Thyroid gland (tissue), 4 donors: ENCODE measurements around the gene UBE2L3. TPM values are rescaled to one million over a fixed set of nuclear protein-coding genes. Genes with fewer than 3 reads are reported as not detected.

Experiments
- DNase-seq, 2 donors: peaks; one replicate each; pipeline ENCODE4 v3.0.0-alpha.2; 2019
- H3K27ac ChIP-seq, 3 donors: fragments of 200-600 bp; sonication (generic); 1 replicate in 2 of 3; 2 replicates in 1 of 3; pipeline ENCODE4 v1.5.1; 2016 to 2019; ENCODE audit warnings: mild to moderate bottlenecking in 1 of 3, moderate library complexity in 1 of 3
- H3K27me3 ChIP-seq: fragments of 200-600 bp; sonication (generic); one replicate; pipeline ENCODE4 v1.5.1; 2019
- H3K36me3 ChIP-seq, 2 donors: fragments of 200-600 bp; sonication (generic); one replicate each; pipeline ENCODE4 v1.5.1; 2016 to 2019
- H3K4me1 ChIP-seq, 2 donors: fragments of 200-600 bp; sonication (generic); one replicate each; pipeline ENCODE4 v1.5.1; 2017 to 2019
- H3K4me3 ChIP-seq, 3 donors: fragments of 200-600 bp; sonication (generic); replicated peaks in 1 of 3; 1 replicate in 2 of 3; 2 replicates in 1 of 3; pipeline ENCODE4 v1.5.1; 2016; ENCODE audit warnings: mild to moderate bottlenecking in 1 of 3
- H3K9me3 ChIP-seq: fragments of 200-600 bp; sonication (generic); one replicate; pipeline ENCODE4 v1.5.1; 2017
- POLR2A ChIP-seq, 2 donors: fragments of 450-650 bp; IDR thresholded peaks; one replicate each; pipeline ENCODE4 v1.6.1; 2017; ENCODE audit warnings: antibody characterized with exemption in 2 of 2, mild to moderate bottlenecking in 2 of 2, moderate library complexity in 1 of 2
- WGBS, 2 donors: methylation state at CpG; one replicate each; pipeline ENCODE4 v1.1.5; 2017; 5-methylcytosine and 5-hydroxymethylcytosine counted together
- intact Hi-C: fragments of 100-400 bp; cut with DNase I; formaldehyde crosslinking; loops from one replicate; pipeline ENCODE4 v1.15.1; 2023
- total RNA-seq, 4 donors: library from RNA; depleted of rRNA; stranded (reverse); fragments of >200 nt; gene quantifications; one replicate each; pipeline ENCODE4 v1.2.3, GENCODE V29; 2016
- TF ChIP-seq, protein P1 (sequence below), 6 experiments: fragments of 200-600 bp in 3 of 6; fragments of 450-650 bp in 3 of 6; sonication (generic) in 3 of 6; IDR thresholded peaks; one replicate each; pipeline ENCODE4 v1.5.1; 2016 to 2019; ENCODE audit warnings: antibody characterized with exemption in 6 of 6, mild to moderate bottlenecking in 2 of 6, inconsistent platforms in 1 of 6, moderate library complexity in 1 of 6

The UBE2L3 gene
- total RNA-seq, 4 donors from 2014 or later, result 38.2 to 61.9 (median 47.5) TPM

DNA sequence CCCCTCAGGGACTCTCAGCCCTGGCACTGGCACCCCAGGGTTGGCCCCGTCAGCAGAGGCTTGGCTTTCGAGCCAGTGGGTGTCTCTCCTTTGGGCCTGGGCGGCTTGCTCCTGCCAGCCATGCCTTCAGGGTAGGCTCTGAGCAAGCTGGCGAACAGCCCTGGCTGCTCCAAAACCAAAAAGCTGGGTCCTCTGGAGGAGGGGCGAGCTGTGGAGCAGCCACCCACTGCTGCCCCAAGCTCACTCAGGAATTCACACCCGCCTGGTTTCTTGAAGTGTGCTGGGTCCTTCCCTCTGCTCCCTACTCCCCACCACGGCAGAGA, 56.1 kb downstream of the UBE2L3 start:
- Histone ChIP-seq H3K27ac (no peak overlapping the region), H3K4me1 (peaks cover 4 to 17% of the 10 kb centered on the region in 2 donors), H3K36me3 (peaks cover 3% of the 10 kb centered on the region in 2 donors)

DNA sequence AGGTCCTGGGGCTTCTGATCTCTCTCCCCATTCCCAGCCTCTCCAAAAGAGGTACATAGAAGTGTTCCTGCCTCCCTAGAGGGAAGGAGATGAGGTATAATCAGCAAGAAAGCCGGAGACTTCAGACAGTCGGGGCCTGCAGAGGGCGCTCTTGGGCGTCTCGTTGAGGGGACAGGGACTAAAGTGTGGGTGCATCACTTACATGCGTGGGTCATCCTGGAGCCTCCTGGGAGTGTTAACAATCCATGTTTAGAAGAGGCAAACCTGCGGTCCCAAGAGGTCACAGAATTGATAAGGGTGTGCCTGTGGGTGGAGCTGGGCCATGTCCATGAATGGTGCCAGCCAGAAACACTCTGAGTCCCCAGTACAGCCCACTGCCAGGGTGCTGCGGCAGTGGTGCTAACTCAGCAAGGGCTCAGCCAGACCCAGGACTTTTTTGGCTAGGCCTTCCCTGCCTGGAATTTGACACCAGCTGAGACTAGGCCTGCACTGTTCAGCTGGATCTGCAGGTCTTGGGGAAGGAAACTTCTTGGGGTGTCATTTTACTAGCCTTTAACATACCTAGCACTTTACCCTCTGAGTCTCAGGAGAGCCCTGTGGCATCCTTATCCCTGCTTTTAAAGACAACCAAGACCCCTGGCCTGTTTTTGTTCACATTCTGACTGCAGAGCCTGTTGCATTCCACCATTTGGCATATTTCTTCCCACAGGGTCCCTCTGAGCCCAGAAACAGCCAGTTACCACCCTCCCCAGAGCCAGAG, 56.8 kb downstream of the UBE2L3 start:
- intact Hi-C loops, result no loop called here
- TF ChIP-seq, protein P1, sequence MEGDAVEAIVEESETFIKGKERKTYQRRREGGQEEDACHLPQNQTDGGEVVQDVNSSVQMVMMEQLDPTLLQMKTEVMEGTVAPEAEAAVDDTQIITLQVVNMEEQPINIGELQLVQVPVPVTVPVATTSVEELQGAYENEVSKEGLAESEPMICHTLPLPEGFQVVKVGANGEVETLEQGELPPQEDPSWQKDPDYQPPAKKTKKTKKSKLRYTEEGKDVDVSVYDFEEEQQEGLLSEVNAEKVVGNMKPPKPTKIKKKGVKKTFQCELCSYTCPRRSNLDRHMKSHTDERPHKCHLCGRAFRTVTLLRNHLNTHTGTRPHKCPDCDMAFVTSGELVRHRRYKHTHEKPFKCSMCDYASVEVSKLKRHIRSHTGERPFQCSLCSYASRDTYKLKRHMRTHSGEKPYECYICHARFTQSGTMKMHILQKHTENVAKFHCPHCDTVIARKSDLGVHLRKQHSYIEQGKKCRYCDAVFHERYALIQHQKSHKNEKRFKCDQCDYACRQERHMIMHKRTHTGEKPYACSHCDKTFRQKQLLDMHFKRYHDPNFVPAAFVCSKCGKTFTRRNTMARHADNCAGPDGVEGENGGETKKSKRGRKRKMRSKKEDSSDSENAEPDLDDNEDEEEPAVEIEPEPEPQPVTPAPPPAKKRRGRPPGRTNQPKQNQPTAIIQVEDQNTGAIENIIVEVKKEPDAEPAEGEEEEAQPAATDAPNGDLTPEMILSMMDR (IDR thresholded peaks at IDR 0.05), result peak in 1 of 6 experiments; percentile 24
- TF ChIP-seq POLR2A (IDR thresholded peaks at IDR 0.05), result no peak
- no peaks in the 10 kb centered on the region for H3K27me3 ChIP-seq
- H3K27ac ChIP-seq, result no peak overlapping the region
- H3K4me3 ChIP-seq, result no peak overlapping the region
- DNase-seq, result peak in 1 of 2 donors; percentile 44
- WGBS, 2 donors, result 72 to 73% methylated on average over 8 of the region's 8 CpGs
- H3K36me3 ChIP-seq, result peaks cover 3% of the 10 kb centered on the region in 2 donors
- H3K9me3 ChIP-seq, result no peaks in the 10 kb centered on the region
- H3K4me1 ChIP-seq, result peaks cover 10 to 23% of the 10 kb centered on the region in 2 donors

More for the DNA sequence above, 56.1 kb downstream of the UBE2L3 start:
- intact Hi-C loops, result no loop called here
- TF ChIP-seq POLR2A (IDR thresholded peaks at IDR 0.05), result no peak
- TF ChIP-seq, protein P1 (IDR thresholded peaks at IDR 0.05), result no peak
- H3K27me3 ChIP-seq, result no peaks in the 10 kb centered on the region
- H3K9me3 ChIP-seq, result no peaks in the 10 kb centered on the region
- peak in 1 of 2 donors; percentile 14 for DNase-seq
- no peak overlapping the region for H3K4me3 ChIP-seq
- WGBS, 2 donors, result 63 to 83% methylated on average over 4 to 6 of the region's 7 CpGs

DNA sequence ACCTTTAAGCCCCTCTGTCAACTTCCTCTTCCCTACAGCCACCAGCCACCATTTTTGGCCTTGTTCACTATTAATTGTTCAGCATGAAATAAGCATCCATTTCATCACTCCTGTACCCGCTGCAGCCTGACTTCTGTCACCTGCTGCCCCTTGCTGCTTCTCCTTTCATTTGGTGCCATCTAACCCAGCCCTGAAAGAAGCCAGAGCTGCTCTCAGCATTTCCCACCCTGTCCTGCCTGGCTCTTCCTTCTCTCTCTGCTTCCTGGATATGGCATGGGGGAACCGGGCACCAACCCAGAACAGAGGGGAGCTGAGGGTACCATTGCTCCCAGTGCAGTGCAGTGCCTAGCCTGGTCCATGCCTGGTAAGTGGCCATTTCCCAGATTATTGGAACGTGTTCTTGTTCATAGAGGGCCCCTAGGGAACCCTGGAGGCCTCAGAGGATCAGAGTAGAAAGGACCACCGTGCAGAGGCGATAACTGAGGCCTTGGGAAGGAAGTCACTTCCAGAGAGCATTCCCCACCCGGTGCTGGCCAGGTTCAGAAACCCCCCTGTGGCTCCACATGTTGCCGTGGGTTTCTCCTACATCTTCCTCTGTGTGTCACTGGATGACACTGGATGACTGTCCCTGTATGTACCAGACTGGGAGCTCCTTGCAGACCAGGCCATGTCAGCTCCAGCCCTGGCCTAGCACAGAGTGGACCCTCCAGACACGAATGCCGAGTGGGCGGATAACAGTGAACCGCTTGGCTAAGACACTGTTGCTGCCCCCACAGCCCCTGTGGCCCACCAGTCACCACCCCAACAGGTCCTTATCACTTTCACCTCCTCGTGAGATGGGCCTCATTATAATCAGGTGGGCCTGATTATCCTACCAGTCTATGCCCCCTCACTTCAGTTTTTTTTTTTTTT, 57.6 kb downstream of the UBE2L3 start:
- no peak overlapping the region for H3K27ac ChIP-seq
- no peak overlapping the region for H3K4me3 ChIP-seq
- TF ChIP-seq, protein P1 (IDR thresholded peaks at IDR 0.05), result no peak
- TF ChIP-seq POLR2A (IDR thresholded peaks at IDR 0.05), result no peak
- no peaks in the 10 kb centered on the region for H3K9me3 ChIP-seq
- H3K4me1 ChIP-seq, result peaks cover 10 to 23% of the 10 kb centered on the region in 2 donors
- intact Hi-C loops, result no loop called here
- DNase-seq, result no peak
- 82 to 91% methylated on average over 12 of the region's 12 CpGs for WGBS, 2 donors
- peaks cover 3% of the 10 kb centered on the region in 2 donors for H3K36me3 ChIP-seq
- H3K27me3 ChIP-seq, result no peaks in the 10 kb centered on the region

DNA sequence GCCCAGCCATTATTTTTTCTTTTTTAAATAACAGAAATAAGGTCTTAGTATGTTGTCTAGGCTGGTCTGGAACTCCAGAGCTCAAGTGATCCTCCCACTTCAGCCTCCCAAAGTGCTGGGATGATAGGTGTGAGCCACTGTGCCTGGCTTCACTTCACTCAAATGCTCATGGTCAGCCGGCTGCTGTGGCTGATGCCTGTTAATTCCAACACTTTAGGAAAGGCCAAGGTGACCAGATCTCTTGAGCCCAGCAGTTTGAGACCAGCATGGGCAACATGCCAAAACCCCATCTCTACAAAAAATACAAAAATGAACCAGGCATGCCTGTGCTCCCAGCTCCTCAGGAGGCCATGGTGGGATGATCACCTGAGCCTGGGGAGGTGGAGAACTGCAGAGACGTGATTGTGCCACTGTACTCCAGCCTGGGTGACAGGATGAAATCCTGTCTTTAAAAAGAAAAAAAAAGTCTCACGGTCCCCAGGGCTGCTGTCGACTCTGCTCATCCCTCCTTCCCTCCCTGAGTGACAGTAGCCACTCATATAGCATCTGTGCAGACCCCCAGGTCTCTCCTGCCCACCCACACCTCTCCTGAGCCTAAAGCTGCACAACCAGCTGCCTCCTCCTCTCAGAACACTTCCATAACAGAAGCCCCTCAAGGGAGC, 58.7 kb downstream of the UBE2L3 start:
- Histone ChIP-seq H3K36me3 (peaks cover 3% of the 10 kb centered on the region in 2 donors), H3K9me3 (no peaks in the 10 kb centered on the region), H3K4me3 (no peak overlapping the region), H3K27ac (no peak overlapping the region), H3K4me1 (peaks cover 10 to 23% of the 10 kb centered on the region in 2 donors), H3K27me3 (no peaks in the 10 kb centered on the region)
- WGBS, 2 donors, result 53 to 59% methylated on average over 3 to 4 of the region's 4 CpGs
- no peak for DNase-seq
- intact Hi-C loops, result no loop called here
- TF ChIP-seq, protein P1 (IDR thresholded peaks at IDR 0.05), result no peak
- TF ChIP-seq POLR2A (IDR thresholded peaks at IDR 0.05), result no peak
